GM23248 (cell line): ENCODE data around the gene CACFD1. TPM values are rescaled to one million over a fixed set of nuclear protein-coding genes. Genes with fewer than 3 reads are reported as not detected.

ENCODE experiments used
- DNase-seq: peaks from one replicate; pipeline ENCODE4 v3.0.0-alpha.2; 2015
- H2AFZ ChIP-seq: fragments of 200-600 bp; sonication (generic); 2 replicates; pipeline ENCODE4 v1.6.1; 2016; ENCODE audit warnings: antibody characterized with exemption
- H3F3A ChIP-seq: fragments of 200-600 bp; sonication (generic); 2 replicates; pipeline ENCODE4 v1.6.1; 2016; ENCODE audit warnings: mild to moderate bottlenecking, antibody characterized with exemption, mixed run types; ENCODE audit not compliant: insufficient read depth
- H3K27ac ChIP-seq: fragments of 200-600 bp; sonication (generic); 2 replicates; pipeline ENCODE4 v1.5.1; 2016; ENCODE audit warnings: mild to moderate bottlenecking
- H3K27me3 ChIP-seq: fragments of 200-600 bp; sonication (generic); replicated peaks from 2 replicates; pipeline ENCODE4 v1.6.1; 2016; ENCODE audit warnings: mild to moderate bottlenecking; ENCODE audit not compliant: insufficient read depth
- H3K36me3 ChIP-seq: fragments of 200-600 bp; sonication (generic); 2 replicates; pipeline ENCODE4 v1.6.1; 2016; ENCODE audit warnings: low read depth, mild to moderate bottlenecking
- H3K4me1 ChIP-seq: fragments of 200-600 bp; sonication (generic); 2 replicates; pipeline ENCODE4 v1.6.1; 2016; ENCODE audit warnings: mild to moderate bottlenecking; ENCODE audit not compliant: insufficient read depth
- H3K4me2 ChIP-seq: fragments of 200-600 bp; sonication (generic); one replicate; pipeline ENCODE4 v1.6.1; 2016; ENCODE audit warnings: mild to moderate bottlenecking; ENCODE audit not compliant: unreplicated experiment
- H3K4me3 ChIP-seq: fragments of 200-600 bp; sonication (generic); 2 replicates; pipeline ENCODE4 v1.5.1; 2016; ENCODE audit warnings: mild to moderate bottlenecking
- H3K79me2 ChIP-seq: fragments of 200-600 bp; sonication (generic); 2 replicates; pipeline ENCODE4 v1.6.1; 2016; ENCODE audit warnings: mild to moderate bottlenecking; ENCODE audit not compliant: insufficient read depth
- H3K9ac ChIP-seq: fragments of 200-600 bp; sonication (generic); 2 replicates; pipeline ENCODE4 v1.6.1; 2016; ENCODE audit warnings: mild to moderate bottlenecking
- H3K9me2 ChIP-seq: fragments of 200-600 bp; sonication (generic); 2 replicates; pipeline ENCODE4 v1.6.1; 2016; ENCODE audit warnings: mixed run types, mild to moderate bottlenecking, moderate library complexity; ENCODE audit not compliant: insufficient read depth
- H3K9me3 ChIP-seq: fragments of 200-600 bp; sonication (generic); one replicate; pipeline ENCODE4 v1.6.1; 2017; ENCODE audit warnings: low read depth
- H4K20me1 ChIP-seq: fragments of 200-600 bp; sonication (generic); 2 replicates; pipeline ENCODE4 v1.6.0; 2016; ENCODE audit not compliant: insufficient read depth
- EZH2 ChIP-seq: fragments of 200-600 bp; sonication (generic); IDR thresholded peaks from 2 replicates; pipeline ENCODE4 v1.6.1; 2018; ENCODE audit warnings: antibody characterized with exemption, mild to moderate bottlenecking; ENCODE audit not compliant: insufficient read depth, poor library complexity, severe bottlenecking
- EZH2phosphoT487 ChIP-seq: fragments of 200-600 bp; sonication (generic); IDR thresholded peaks from 2 replicates; pipeline ENCODE4 v1.6.1; 2018; ENCODE audit warnings: antibody characterized with exemption, moderate library complexity, mild to moderate bottlenecking, low read depth; ENCODE audit not compliant: insufficient read depth
- WGBS, 2 experiments: methylation state at CpG; one replicate each; pipeline ENCODE4 v1.1.6; 2015 to 2017; ENCODE audit warnings: low lambda C conversion rate in 2 of 2, low coverage in 1 of 2; ENCODE audit errors: missing lambda C conversion rate in 2 of 2; 5-methylcytosine and 5-hydroxymethylcytosine counted together
- in situ Hi-C: fragments of 300-500 bp; cut with MboI; formaldehyde crosslinking; loops from 2 replicates; pipeline ENCODE4 v1.15.0; 2020
- polyA plus RNA-seq: library from polyadenylated mRNA; unstranded; fragments of >200 nt; fragmentation: Nextera tagmentation; extraction: Ambion mirVana; gene quantifications from 2 replicates; pipeline ENCODE4 v1.2.1, GENCODE V29; 2016
- total RNA-seq: library from RNA; depleted of rRNA; stranded (reverse); fragments of >200 nt; shearing (Covaris generic); gene quantifications from 2 replicates; pipeline ENCODE4 v1.2.3, GENCODE V29; 2014; rRNA removed

The CACFD1 gene
- 7.0 and 8.5 TPM in 2 replicates for total RNA-seq
- polyA plus RNA-seq = 4.7 and 5.1 TPM in 2 replicates

DNA sequence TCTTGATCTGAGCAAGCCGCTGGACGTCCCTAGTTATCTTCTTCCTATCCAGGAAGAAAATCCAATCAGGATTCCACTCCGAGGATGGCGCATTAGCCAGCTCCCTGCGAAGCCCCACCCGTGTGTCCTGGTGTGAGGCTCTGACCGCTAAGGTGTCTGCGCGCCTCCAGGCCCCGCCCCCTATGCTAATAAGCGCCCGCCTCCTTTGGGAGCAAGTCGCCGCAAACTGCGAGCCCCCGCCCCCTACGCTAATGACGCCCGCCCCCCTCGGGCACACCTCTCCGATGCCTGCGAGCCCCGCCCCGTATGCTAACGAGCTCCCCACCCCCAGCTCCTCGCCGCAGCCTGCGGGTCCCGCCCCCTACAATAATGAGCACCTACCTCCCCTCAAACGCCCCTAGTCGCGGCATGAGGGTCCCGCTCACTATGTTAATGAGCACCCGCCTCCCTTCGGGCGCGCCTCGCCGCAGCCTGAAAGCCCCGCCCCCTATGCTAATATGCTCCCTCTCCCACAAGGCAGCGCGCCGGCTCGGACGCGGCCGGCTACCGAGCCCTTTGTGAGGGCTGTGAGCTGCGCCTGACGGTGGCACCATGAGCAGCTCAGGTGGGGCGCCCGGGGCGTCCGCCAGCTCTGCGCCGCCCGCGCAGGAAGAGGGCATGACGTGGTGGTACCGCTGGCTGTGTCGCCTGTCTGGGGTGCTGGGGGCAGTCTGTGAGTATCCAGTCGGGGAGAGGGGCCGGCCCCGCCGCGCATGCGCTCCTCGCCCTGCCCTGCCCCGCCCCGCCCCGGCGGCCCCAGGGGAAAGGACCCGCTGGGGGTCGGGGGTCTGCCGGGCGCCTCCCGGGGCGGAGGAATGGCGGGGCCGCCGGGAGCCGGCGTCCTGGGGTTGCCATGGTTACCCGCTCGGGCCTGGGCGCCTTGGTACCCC lies at the start of gene CACFD1:
TSS of gene CACFD1 (plus strand) at position 503 of the 929 bp plus-strand sequence. CDS start at position 592, 89 bp downstream.
- H3K4me3 ChIP-seq = peak within 1 kb of the TSS; percentile 77
- no peaks in the 10 kb centered on the region for H3K27me3 ChIP-seq
- H3K27ac ChIP-seq = 0 out of 2 replicates have a peak within 1 kb of the TSS, but pooled peaks have one; percentile 25
- in situ Hi-C loops = no loop called here
- H3K36me3 ChIP-seq = no peaks in the 10 kb centered on the region
- peak; percentile 98 for DNase-seq
- H3K9me2 ChIP-seq = no peaks in the 10 kb centered on the region
- H3F3A ChIP-seq = no peaks in the 10 kb centered on the region
- WGBS, 2 experiments = 2 to 3% methylated on average over 32 to 66 of the region's 86 CpGs
- H3K9me3 ChIP-seq = no peaks in the 10 kb centered on the region
- peak within 1 kb of the TSS; percentile 79 for H3K9ac ChIP-seq
- TF ChIP-seq EZH2phosphoT487 = no peak
- no peak for TF ChIP-seq EZH2
- H4K20me1 ChIP-seq = no peaks in the 10 kb centered on the region
- H3K4me2 ChIP-seq = peak within 1 kb of the TSS; percentile 71
- no peaks in the 10 kb centered on the region for H3K4me1 ChIP-seq
- no peaks in the 10 kb centered on the region for H3K79me2 ChIP-seq
- peak within 1 kb of the TSS; percentile 87 for H2AFZ ChIP-seq

DNA sequence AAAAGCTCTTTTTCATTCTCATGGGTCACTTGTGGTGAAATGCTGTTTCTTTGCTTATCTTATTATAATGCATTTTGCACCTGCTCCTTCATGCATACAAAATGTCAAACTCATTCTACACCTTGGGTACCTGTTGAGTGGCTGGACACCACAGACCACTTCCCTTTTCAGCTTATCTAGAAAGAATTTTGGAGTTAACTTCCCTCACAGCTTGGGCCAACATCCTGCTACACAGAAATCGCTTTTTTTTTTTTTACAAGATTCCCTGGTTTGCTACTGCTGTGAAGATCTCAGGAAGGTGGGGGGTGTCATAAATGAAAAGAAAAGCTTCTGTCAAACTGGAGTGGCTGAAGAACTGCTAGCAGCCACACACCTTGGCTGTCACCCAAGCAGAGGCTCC lies 44.6 kb upstream of the CACFD1 start:
- peaks cover 16% of the 10 kb centered on the region for H3K36me3 ChIP-seq
- H3K4me3 ChIP-seq = no peak overlapping the region
- no peak overlapping the region for H3K9ac ChIP-seq
- no peak overlapping the region for H3K27ac ChIP-seq
- H3K9me3 ChIP-seq = no peaks in the 10 kb centered on the region
- in situ Hi-C loops = no loop called here
- H3K4me2 ChIP-seq = no peak overlapping the region
- H4K20me1 ChIP-seq = no peaks in the 10 kb centered on the region
- DNase-seq = no peak
- peaks cover 68% of the 10 kb centered on the region for H3K79me2 ChIP-seq
- H3K27me3 ChIP-seq = no peaks in the 10 kb centered on the region
- H2AFZ ChIP-seq = no peak overlapping the region
- H3K9me2 ChIP-seq = no peaks in the 10 kb centered on the region
- 0 out of 2 replicates have a peak, but pooled peaks cover 2% of the 10 kb centered on the region for H3F3A ChIP-seq
- peaks cover 8% of the 10 kb centered on the region for H3K4me1 ChIP-seq
- WGBS, 2 experiments = 64 to 69% methylated on average over 1 of the region's 1 CpG
- TF ChIP-seq EZH2 = no peak
- no peak for TF ChIP-seq EZH2phosphoT487

DNA sequence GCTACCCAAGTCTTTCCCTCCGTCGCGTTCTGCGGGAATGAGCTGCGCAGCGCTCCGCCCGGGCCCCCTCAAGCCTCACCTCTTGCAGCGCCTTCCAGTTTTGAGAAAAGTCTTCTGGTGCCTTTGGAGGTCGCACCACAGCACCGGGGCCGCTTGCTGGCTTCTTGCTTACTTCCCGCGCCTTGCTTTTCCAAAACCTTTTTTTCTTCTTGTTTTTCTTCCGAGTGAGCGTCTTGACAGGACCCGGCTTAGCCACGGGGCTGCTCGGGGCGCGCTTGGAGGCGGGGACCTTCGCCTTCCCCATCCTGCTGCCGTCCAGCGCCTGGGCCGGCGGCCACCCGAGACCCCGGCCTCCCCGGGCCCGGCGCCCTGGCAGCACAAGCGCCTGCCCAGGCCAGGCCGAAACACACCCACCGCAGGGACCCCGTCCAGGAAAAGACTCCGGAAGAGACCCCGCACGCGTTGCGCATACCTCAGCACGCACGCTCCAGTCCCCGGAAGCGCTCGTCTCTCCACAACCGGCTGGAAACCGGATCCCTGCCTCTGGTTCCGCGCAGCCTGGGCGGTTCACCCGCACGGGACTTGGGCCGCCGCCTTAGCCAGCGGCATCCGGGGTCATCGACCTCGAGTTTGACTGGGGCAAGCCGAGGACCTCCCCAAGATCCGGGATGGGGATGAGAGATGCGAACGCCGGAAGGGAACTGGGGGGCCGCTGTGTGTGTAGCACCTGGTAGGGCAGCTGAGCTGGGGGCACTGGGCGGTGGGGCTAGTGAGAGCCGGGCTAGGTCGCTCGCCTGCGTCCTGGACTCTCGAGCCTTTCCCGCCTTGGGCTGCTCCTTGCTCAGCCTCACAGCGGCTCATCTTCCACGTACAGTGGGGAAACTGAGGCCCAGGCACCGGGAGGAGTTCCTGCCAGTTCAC lies 42.0 kb upstream of the CACFD1 start, which contains the start of gene REXO4:
TSS of gene REXO4 (minus strand) at position 470 of the 921 bp plus-strand sequence. CDS start at position 304, 166 bp downstream.
- Histone ChIP-seq H3K4me2 (peak within 1 kb of the TSS; percentile 87), H3K79me2 (peaks cover 48% of the 10 kb centered on the region), H3K27ac (peak within 1 kb of the TSS; percentile 62), H3K9me2 (no peaks in the 10 kb centered on the region), H3K9me3 (no peaks in the 10 kb centered on the region), H3K4me1 (peaks cover 8% of the 10 kb centered on the region), H2AFZ (peak within 1 kb of the TSS; percentile 87), H3K36me3 (peaks cover 4% of the 10 kb centered on the region; the same call in 1 of the 2 replicates), H4K20me1 (no peaks in the 10 kb centered on the region), H3K9ac (peak within 1 kb of the TSS; percentile 83), H3K27me3 (no peaks in the 10 kb centered on the region), H3F3A (0 out of 2 replicates have a peak, but pooled peaks cover 8% of the 10 kb centered on the region), H3K4me3 (peak within 1 kb of the TSS; percentile 87)
- in situ Hi-C loops = no loop called here
- DNase-seq = peak; percentile 91
- 1% methylated on average over 71 to 75 of the region's 75 CpGs for WGBS, 2 experiments
- TF ChIP-seq EZH2 (no peak), EZH2phosphoT487 (no peak)
